Activated naive CD4-positive, alpha-beta T cell treated with anti-CD3 and anti-CD28 coated beads, Interleukin-2, amount 10 ng/mL, durations not matched to agents 7 days and 5 days (primary cell): ENCODE results near the gene KCNQ1OT1.

Experiments
- CTCF ChIA-PET: fragments of 350-600 bp; sonication (Branson Sonifier 250); formaldehyde crosslinking; loops from one replicate; lab custom pipeline; 2021; ENCODE audit warnings: antibody characterized with exemption; lab: Charles Lee
- DNase-seq: peaks from one replicate; pipeline ENCODE4 v3.0.0-alpha.2; 2020
- H3K27ac Mint-ChIP-seq: one replicate; pipeline ENCODE4 v1.8.0; 2021; ENCODE audit warnings: mild to moderate bottlenecking, moderate library complexity, mixed read lengths
- H3K27me3 Mint-ChIP-seq: one replicate; pipeline ENCODE4 v1.8.0; 2021; ENCODE audit warnings: mild to moderate bottlenecking, mixed read lengths
- H3K36me3 Mint-ChIP-seq: one replicate; pipeline ENCODE4 v1.8.0; 2021; ENCODE audit warnings: mixed read lengths
- H3K4me1 Mint-ChIP-seq: one replicate; pipeline ENCODE4 v1.8.0; 2021; ENCODE audit warnings: mixed read lengths
- H3K4me3 Mint-ChIP-seq: one replicate; pipeline ENCODE4 v1.8.0; 2021; ENCODE audit warnings: mild to moderate bottlenecking, moderate library complexity, mixed read lengths
- H3K9me3 Mint-ChIP-seq: one replicate; pipeline ENCODE4 v1.8.0; 2021; ENCODE audit warnings: mixed read lengths

Gene KCNQ1OT1

GRCh38 chr11:2578929-2579270 is 120.9 kb downstream of the KCNQ1OT1 start:
- Mint-ChIP-seq H3K36me3 (no peaks in the 10 kb centered on the region), H3K27me3 (no peaks in the 10 kb centered on the region), H3K27ac (no peak overlapping the region), H3K4me1 (no peaks in the 10 kb centered on the region), H3K4me3 (no peak overlapping the region), H3K9me3 (no peaks in the 10 kb centered on the region)
- peak; percentile 16 for DNase-seq
- CTCF ChIA-PET, result no interaction called here

GRCh38 chr11:2577991-2578928 is 121.5 kb downstream of the KCNQ1OT1 start:
- peak; percentile 18 for DNase-seq
- H3K27me3 Mint-ChIP-seq, result no peaks in the 10 kb centered on the region
- H3K27ac Mint-ChIP-seq, result no peak overlapping the region
- H3K9me3 Mint-ChIP-seq, result no peaks in the 10 kb centered on the region
- CTCF ChIA-PET, result no interaction called here
- H3K36me3 Mint-ChIP-seq, result no peaks in the 10 kb centered on the region
- no peak overlapping the region for H3K4me3 Mint-ChIP-seq
- no peaks in the 10 kb centered on the region for H3K4me1 Mint-ChIP-seq

- H3K36me3 Mint-ChIP-seq, result no peaks in the 10 kb centered on the region
- CTCF ChIA-PET, result no interaction called here
- H3K27ac Mint-ChIP-seq, result no peak overlapping the region
- no peaks in the 10 kb centered on the region for H3K27me3 Mint-ChIP-seq
- H3K9me3 Mint-ChIP-seq, result no peaks in the 10 kb centered on the region
- peak; percentile 6 for DNase-seq
- no peak overlapping the region for H3K4me3 Mint-ChIP-seq
- H3K4me1 Mint-ChIP-seq, result no peaks in the 10 kb centered on the region
Observed at GRCh38 chr11:2577031-2577990, 122.5 kb downstream of the KCNQ1OT1 start.

- Mint-ChIP-seq H3K36me3 (no peaks in the 10 kb centered on the region), H3K9me3 (no peaks in the 10 kb centered on the region), H3K27me3 (no peaks in the 10 kb centered on the region), H3K4me1 (no peaks in the 10 kb centered on the region), H3K27ac (no peak overlapping the region), H3K4me3 (no peak overlapping the region)
- DNase-seq, result peak; percentile 16
- CTCF ChIA-PET, result no interaction called here
Observed at GRCh38 chr11:2576549-2576948, 123.2 kb downstream of the KCNQ1OT1 start.

- no peaks in the 10 kb centered on the region for H3K4me1 Mint-ChIP-seq
- no peak overlapping the region for H3K4me3 Mint-ChIP-seq
- H3K27me3 Mint-ChIP-seq, result no peaks in the 10 kb centered on the region
- H3K36me3 Mint-ChIP-seq, result no peaks in the 10 kb centered on the region
- no peak overlapping the region for H3K27ac Mint-ChIP-seq
- CTCF ChIA-PET, result no interaction called here
- no peaks in the 10 kb centered on the region for H3K9me3 Mint-ChIP-seq
- DNase-seq, result peak; percentile 12
Observed at GRCh38 chr11:2576111-2576510, 123.7 kb downstream of the KCNQ1OT1 start.

- H3K36me3 Mint-ChIP-seq, result no peaks in the 10 kb centered on the region
- no peak overlapping the region for H3K27ac Mint-ChIP-seq
- peak; percentile 17 for DNase-seq
- no peak overlapping the region for H3K4me3 Mint-ChIP-seq
- no peaks in the 10 kb centered on the region for H3K27me3 Mint-ChIP-seq
- CTCF ChIA-PET, result no interaction called here
- no peaks in the 10 kb centered on the region for H3K4me1 Mint-ChIP-seq
- H3K9me3 Mint-ChIP-seq, result no peaks in the 10 kb centered on the region
Observed at GRCh38 chr11:2575591-2576051, 124.2 kb downstream of the KCNQ1OT1 start.

GRCh38 chr11:2574553-2575535 is 125.0 kb downstream of the KCNQ1OT1 start:
- peak; percentile 5 for DNase-seq
- Mint-ChIP-seq H3K9me3 (no peaks in the 10 kb centered on the region), H3K4me3 (no peak overlapping the region), H3K27me3 (no peaks in the 10 kb centered on the region), H3K27ac (no peak overlapping the region), H3K36me3 (no peaks in the 10 kb centered on the region), H3K4me1 (no peaks in the 10 kb centered on the region)
- CTCF ChIA-PET, result interaction anchor here (0.6 kb wide), 1 partner anchor 537 kb away, joined by 4 read pairs; no protein-coding TSS in a partner anchor

- Mint-ChIP-seq H3K4me1 (no peaks in the 10 kb centered on the region), H3K9me3 (no peaks in the 10 kb centered on the region), H3K36me3 (no peaks in the 10 kb centered on the region), H3K27ac (no peak overlapping the region), H3K4me3 (no peak overlapping the region), H3K27me3 (no peaks in the 10 kb centered on the region)
- DNase-seq, result peak; percentile 11
- CTCF ChIA-PET, result interaction anchor here (0.6 kb wide), 1 partner anchor 538 kb away, joined by 4 read pairs; no protein-coding TSS in a partner anchor
Observed at GRCh38 chr11:2574043-2574552, 125.7 kb downstream of the KCNQ1OT1 start.

- Mint-ChIP-seq H3K4me3 (no peak overlapping the region), H3K36me3 (no peaks in the 10 kb centered on the region), H3K4me1 (no peaks in the 10 kb centered on the region), H3K27me3 (no peaks in the 10 kb centered on the region), H3K9me3 (no peaks in the 10 kb centered on the region), H3K27ac (no peak overlapping the region)
- peak; percentile 6 for DNase-seq
- CTCF ChIA-PET, result no interaction called here
Observed at GRCh38 chr11:2573240-2574042, 126.4 kb downstream of the KCNQ1OT1 start.

GRCh38 chr11:2572491-2573239 is 127.1 kb downstream of the KCNQ1OT1 start:
- CTCF ChIA-PET, result no interaction called here
- no peak for DNase-seq
- Mint-ChIP-seq H3K4me3 (no peak overlapping the region), H3K4me1 (no peaks in the 10 kb centered on the region), H3K36me3 (no peaks in the 10 kb centered on the region), H3K9me3 (no peaks in the 10 kb centered on the region), H3K27ac (no peak overlapping the region), H3K27me3 (no peaks in the 10 kb centered on the region)

- H3K4me3 Mint-ChIP-seq, result no peak overlapping the region
- H3K9me3 Mint-ChIP-seq, result no peaks in the 10 kb centered on the region
- H3K27me3 Mint-ChIP-seq, result no peaks in the 10 kb centered on the region
- H3K27ac Mint-ChIP-seq, result no peak overlapping the region
- H3K36me3 Mint-ChIP-seq, result no peaks in the 10 kb centered on the region
- DNase-seq, result no peak
- H3K4me1 Mint-ChIP-seq, result no peaks in the 10 kb centered on the region
- CTCF ChIA-PET, result no interaction called here
Observed at GRCh38 chr11:2571598-2572281, 128.1 kb downstream of the KCNQ1OT1 start.
